Activated naive CD4-positive, alpha-beta T cell treated with anti-CD3 and anti-CD28 coated beads, Interleukin-2, amount 50 U/mL, for 24 hours (primary cell): ENCODE data around the gene FBXW12.

Source experiments
- H3K27ac Mint-ChIP-seq: one replicate; pipeline ENCODE4 v1.8.0; 2021; ENCODE audit warnings: mild to moderate bottlenecking, mixed read lengths
- H3K27me3 Mint-ChIP-seq: one replicate; pipeline ENCODE4 v1.8.0; 2021; ENCODE audit warnings: mixed read lengths
- H3K36me3 Mint-ChIP-seq: one replicate; pipeline ENCODE4 v1.8.0; 2021; ENCODE audit warnings: mixed read lengths
- H3K4me1 Mint-ChIP-seq: one replicate; pipeline ENCODE4 v1.8.0; 2021; ENCODE audit warnings: mixed read lengths
- H3K4me3 Mint-ChIP-seq: one replicate; pipeline ENCODE4 v1.8.0; 2021; ENCODE audit warnings: mild to moderate bottlenecking, mixed read lengths
- H3K9me3 Mint-ChIP-seq: one replicate; pipeline ENCODE4 v1.8.0; 2021; ENCODE audit warnings: mixed read lengths

The FBXW12 gene

GRCh38 chr3:48411606-48412374 lies 39.8 kb downstream of the FBXW12 start:
- Mint-ChIP-seq H3K27ac (no peak overlapping the region), H3K27me3 (no peaks in the 10 kb centered on the region), H3K4me1 (no peaks in the 10 kb centered on the region), H3K36me3 (no peaks in the 10 kb centered on the region), H3K4me3 (no peak overlapping the region), H3K9me3 (no peaks in the 10 kb centered on the region)

GRCh38 chr3:48412375-48413001 lies 40.5 kb downstream of the FBXW12 start:
- Mint-ChIP-seq H3K4me3 (no peak overlapping the region), H3K27me3 (no peaks in the 10 kb centered on the region), H3K36me3 (no peaks in the 10 kb centered on the region), H3K9me3 (no peaks in the 10 kb centered on the region), H3K4me1 (no peaks in the 10 kb centered on the region), H3K27ac (no peak overlapping the region)

DNA sequence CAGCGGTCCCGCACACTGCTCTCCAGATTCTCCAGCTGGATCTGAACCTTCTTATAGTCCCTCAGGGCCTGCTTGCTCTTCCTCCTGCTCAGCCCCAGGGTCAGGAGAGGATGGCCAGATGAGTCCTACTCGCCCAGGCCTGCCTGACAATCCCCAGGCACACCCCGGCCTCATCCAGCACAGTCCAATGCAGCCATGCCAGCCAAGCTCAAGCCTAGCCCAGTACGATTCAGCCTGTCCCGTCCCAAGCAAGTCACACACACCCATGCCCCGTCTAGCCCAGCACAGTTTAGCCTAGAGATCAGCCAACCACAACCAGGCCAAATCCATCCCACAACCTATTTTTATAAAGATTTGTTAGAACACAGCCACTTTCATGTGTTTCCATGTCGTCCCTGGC lies 41.1 kb downstream of the FBXW12 start:
- no peaks in the 10 kb centered on the region for H3K27me3 Mint-ChIP-seq
- no peak overlapping the region for H3K4me3 Mint-ChIP-seq
- H3K4me1 Mint-ChIP-seq: no peaks in the 10 kb centered on the region
- no peaks in the 10 kb centered on the region for H3K36me3 Mint-ChIP-seq
- no peaks in the 10 kb centered on the region for H3K9me3 Mint-ChIP-seq
- H3K27ac Mint-ChIP-seq: no peak overlapping the region

- Mint-ChIP-seq H3K27me3 (no peaks in the 10 kb centered on the region), H3K36me3 (no peaks in the 10 kb centered on the region), H3K9me3 (no peaks in the 10 kb centered on the region), H3K4me3 (no peak overlapping the region), H3K27ac (no peak overlapping the region), H3K4me1 (no peaks in the 10 kb centered on the region)
These were observed 41.6 kb downstream of the FBXW12 start for GRCh38 chr3:48413611-48414010.

- no peaks in the 10 kb centered on the region for H3K9me3 Mint-ChIP-seq
These were observed 42.6 kb downstream of the FBXW12 start for GRCh38 chr3:48414376-48415250.

GRCh38 chr3:48415251-48415953 lies 43.4 kb downstream of the FBXW12 start:
- H3K27me3 Mint-ChIP-seq: no peaks in the 10 kb centered on the region
- H3K9me3 Mint-ChIP-seq: no peaks in the 10 kb centered on the region
- H3K36me3 Mint-ChIP-seq: no peaks in the 10 kb centered on the region
- no peak overlapping the region for H3K4me3 Mint-ChIP-seq
- H3K4me1 Mint-ChIP-seq: no peaks in the 10 kb centered on the region
- no peak overlapping the region for H3K27ac Mint-ChIP-seq

More at GRCh38 chr3:48414376-48415250, 42.6 kb downstream of the FBXW12 start:
- Mint-ChIP-seq H3K4me3 (no peak overlapping the region), H3K27ac (no peak overlapping the region), H3K27me3 (no peaks in the 10 kb centered on the region), H3K36me3 (no peaks in the 10 kb centered on the region), H3K4me1 (no peaks in the 10 kb centered on the region)

- H3K27ac Mint-ChIP-seq: no peak overlapping the region
- no peaks in the 10 kb centered on the region for H3K4me1 Mint-ChIP-seq
- H3K9me3 Mint-ChIP-seq: no peaks in the 10 kb centered on the region
- no peaks in the 10 kb centered on the region for H3K27me3 Mint-ChIP-seq
- no peaks in the 10 kb centered on the region for H3K36me3 Mint-ChIP-seq
- H3K4me3 Mint-ChIP-seq: no peak overlapping the region
These were observed 44.1 kb downstream of the FBXW12 start for GRCh38 chr3:48416091-48416505.

GRCh38 chr3:48416546-48416945 lies 44.5 kb downstream of the FBXW12 start:
- H3K9me3 Mint-ChIP-seq: no peaks in the 10 kb centered on the region
- no peaks in the 10 kb centered on the region for H3K27me3 Mint-ChIP-seq
- no peak overlapping the region for H3K27ac Mint-ChIP-seq
- H3K4me3 Mint-ChIP-seq: no peak overlapping the region
- no peaks in the 10 kb centered on the region for H3K4me1 Mint-ChIP-seq
- no peaks in the 10 kb centered on the region for H3K36me3 Mint-ChIP-seq

DNA sequence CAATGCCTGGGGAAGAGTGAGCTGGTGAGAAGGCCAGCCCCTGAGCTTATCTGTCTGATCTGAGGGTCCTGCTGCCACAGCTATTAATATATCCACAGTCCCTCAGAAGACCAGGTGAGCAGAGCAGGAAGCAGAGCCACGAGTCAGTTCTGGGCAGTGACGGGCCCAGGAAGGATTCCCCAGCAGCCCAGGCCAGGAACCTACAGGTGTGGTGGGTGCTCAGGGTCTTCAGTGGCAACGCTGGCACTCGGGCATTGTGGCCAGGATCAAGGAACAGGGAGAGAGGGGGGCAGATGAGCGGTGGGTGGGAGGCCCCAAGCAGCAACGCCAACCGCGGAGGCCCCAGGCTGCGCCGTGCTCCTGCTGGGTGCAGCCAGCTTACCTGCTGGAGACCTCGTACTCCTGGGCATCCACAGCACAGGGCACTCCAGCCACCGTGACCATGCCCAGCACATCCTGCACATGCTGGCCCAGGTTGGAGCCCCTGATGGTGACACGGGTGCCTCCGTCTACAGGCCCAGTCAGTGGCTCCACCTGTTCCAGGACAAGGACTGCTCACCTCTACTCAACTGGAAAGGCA lies 45.6 kb downstream of the FBXW12 start:
- Mint-ChIP-seq H3K4me1 (no peaks in the 10 kb centered on the region), H3K27me3 (no peaks in the 10 kb centered on the region), H3K27ac (no peak overlapping the region), H3K36me3 (no peaks in the 10 kb centered on the region), H3K9me3 (no peaks in the 10 kb centered on the region), H3K4me3 (no peak overlapping the region)

GRCh38 chr3:48418140-48418539 lies 46.1 kb downstream of the FBXW12 start:
- Mint-ChIP-seq H3K4me1 (no peaks in the 10 kb centered on the region), H3K9me3 (no peaks in the 10 kb centered on the region), H3K27ac (no peak overlapping the region), H3K4me3 (no peak overlapping the region), H3K27me3 (no peaks in the 10 kb centered on the region), H3K36me3 (no peaks in the 10 kb centered on the region)

DNA sequence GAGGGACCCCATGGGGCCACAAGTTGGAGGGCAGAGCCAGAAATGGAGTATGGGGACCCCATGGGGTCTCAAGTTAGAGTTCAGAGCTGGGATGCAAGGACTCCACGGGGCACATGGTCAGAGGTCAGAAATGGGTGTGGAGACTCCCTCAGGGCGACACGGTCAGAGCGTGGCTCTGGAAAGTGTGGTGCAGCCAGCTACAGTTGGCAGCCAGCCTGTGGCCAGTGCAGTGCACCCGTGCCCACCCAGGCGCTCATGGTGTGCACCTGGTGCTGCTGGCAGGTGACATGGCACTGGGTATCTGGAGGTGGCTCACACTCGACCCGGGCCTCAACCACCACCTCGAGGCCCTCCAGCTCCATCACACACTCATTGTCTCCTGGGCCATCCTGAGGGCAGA lies 46.6 kb downstream of the FBXW12 start:
- H3K27me3 Mint-ChIP-seq: no peaks in the 10 kb centered on the region
- H3K9me3 Mint-ChIP-seq: no peaks in the 10 kb centered on the region
- H3K4me3 Mint-ChIP-seq: no peak overlapping the region
- H3K36me3 Mint-ChIP-seq: no peaks in the 10 kb centered on the region
- no peaks in the 10 kb centered on the region for H3K4me1 Mint-ChIP-seq
- H3K27ac Mint-ChIP-seq: no peak overlapping the region

GRCh38 chr3:48419149-48419548 lies 47.1 kb downstream of the FBXW12 start:
- H3K9me3 Mint-ChIP-seq: no peaks in the 10 kb centered on the region
- H3K4me3 Mint-ChIP-seq: no peak overlapping the region
- no peak overlapping the region for H3K27ac Mint-ChIP-seq
- no peaks in the 10 kb centered on the region for H3K27me3 Mint-ChIP-seq
- H3K36me3 Mint-ChIP-seq: no peaks in the 10 kb centered on the region
- no peaks in the 10 kb centered on the region for H3K4me1 Mint-ChIP-seq

DNA sequence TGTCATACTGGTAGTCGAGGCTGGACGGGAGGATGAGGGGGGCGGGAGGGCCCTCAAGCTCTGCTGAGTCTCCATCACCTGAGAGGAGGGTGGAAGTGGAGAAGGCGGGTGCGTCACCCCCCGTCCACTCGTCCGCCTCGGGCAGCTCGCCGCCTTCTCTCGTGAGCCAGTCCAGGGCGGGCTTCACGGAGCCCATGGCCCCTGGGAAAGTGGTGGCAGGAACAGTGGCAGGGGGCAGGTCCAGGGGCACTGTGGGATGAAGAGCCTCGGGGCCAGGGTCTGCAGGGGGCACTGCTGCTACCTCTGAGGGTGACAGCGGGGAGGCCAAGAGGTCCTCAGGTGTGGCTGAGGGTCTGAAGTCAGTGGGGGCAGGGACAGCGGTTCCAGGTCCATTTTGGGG lies 47.6 kb downstream of the FBXW12 start:
- Mint-ChIP-seq H3K36me3 (no peaks in the 10 kb centered on the region), H3K27ac (no peak overlapping the region), H3K4me1 (no peaks in the 10 kb centered on the region), H3K4me3 (no peak overlapping the region), H3K9me3 (no peaks in the 10 kb centered on the region), H3K27me3 (no peaks in the 10 kb centered on the region)

DNA sequence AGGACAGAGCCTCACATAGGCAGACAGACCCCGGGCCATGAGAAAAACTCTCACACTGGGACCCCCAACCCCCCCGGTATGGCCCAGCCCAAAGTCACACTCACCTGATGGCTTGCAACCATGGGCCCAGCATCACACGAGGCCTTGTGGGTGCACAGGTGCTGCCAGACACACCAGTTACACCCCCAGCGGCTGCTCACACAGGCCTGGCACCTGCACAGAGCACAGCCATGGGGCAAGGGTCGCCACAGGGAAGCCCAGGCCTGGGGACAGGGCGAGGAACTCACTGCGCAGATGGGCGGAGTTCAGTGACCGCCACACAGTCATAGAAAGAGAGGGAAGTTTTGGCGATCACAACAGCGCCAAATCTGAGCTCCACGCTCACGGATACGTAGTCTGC lies 48.5 kb downstream of the FBXW12 start:
- H3K4me1 Mint-ChIP-seq: no peaks in the 10 kb centered on the region
- no peak overlapping the region for H3K4me3 Mint-ChIP-seq
- H3K27ac Mint-ChIP-seq: no peak overlapping the region
- H3K36me3 Mint-ChIP-seq: no peaks in the 10 kb centered on the region
- H3K27me3 Mint-ChIP-seq: no peaks in the 10 kb centered on the region
- H3K9me3 Mint-ChIP-seq: no peaks in the 10 kb centered on the region

DNA sequence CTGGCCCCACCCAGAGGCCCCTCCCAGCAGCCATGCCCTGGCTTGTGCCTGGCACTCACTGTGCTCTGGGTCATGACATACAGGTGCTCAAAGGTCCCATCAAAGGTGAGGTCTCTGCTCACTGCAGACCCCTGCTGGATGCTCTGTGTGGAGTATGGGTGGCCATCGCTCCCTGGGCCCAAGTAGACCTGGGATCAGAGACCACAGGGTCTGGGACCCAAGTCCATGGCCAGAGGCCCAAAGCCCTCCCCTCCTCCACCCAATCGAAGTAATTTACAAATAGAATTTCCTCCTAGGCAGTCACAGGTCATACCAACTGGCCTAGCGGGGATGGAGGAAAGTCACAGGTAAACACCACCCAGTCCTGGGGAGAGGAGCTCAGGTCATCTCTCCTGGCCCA lies 50.3 kb downstream of the FBXW12 start:
- no peak overlapping the region for H3K4me3 Mint-ChIP-seq
- no peaks in the 10 kb centered on the region for H3K9me3 Mint-ChIP-seq
- no peaks in the 10 kb centered on the region for H3K4me1 Mint-ChIP-seq
- no peaks in the 10 kb centered on the region for H3K36me3 Mint-ChIP-seq
- H3K27ac Mint-ChIP-seq: no peak overlapping the region
- no peaks in the 10 kb centered on the region for H3K27me3 Mint-ChIP-seq
